Stimulated activated CD4-positive, alpha-beta T cell treated with anti-CD3 and anti-CD28 coated beads, Interleukin-1b, Interleukin-23, amount 100 ng/mL, for 1 hour (primary cell): ENCODE measurements around the gene CRYBB3.

Source experiments
- DNase-seq, 2 donors: peaks; one replicate each; pipeline ENCODE4 v3.0.0-alpha.2; 2020; ENCODE audit warnings: low read depth in 2 of 2

Gene CRYBB3

GRCh38 chr22:25199731-25200520, at the start of gene CRYBB3:
CRYBB3 (plus strand) TSS chr22:25199858; CDS start chr22:25201397, 1,539 bp downstream.
- no peak for DNase-seq

GRCh38 chr22:25153961-25154666, 45.5 kb upstream of the CRYBB3 start:
- DNase-seq: no peak

GRCh38 chr22:25154667-25154999, 45.0 kb upstream of the CRYBB3 start:
- DNase-seq: no peak

- no peak for DNase-seq
Measured at GRCh38 chr22:25156736-25157135, 42.9 kb upstream of the CRYBB3 start.

- DNase-seq: no peak
Measured at GRCh38 chr22:25159028-25159427, 40.6 kb upstream of the CRYBB3 start.

GRCh38 chr22:25160120-25160996, 39.3 kb upstream of the CRYBB3 start:
- no peak for DNase-seq

- DNase-seq: no peak
Measured at GRCh38 chr22:25161017-25161915, 38.4 kb upstream of the CRYBB3 start.

- no peak for DNase-seq
Measured at GRCh38 chr22:25161916-25162530, 37.6 kb upstream of the CRYBB3 start.

- no peak for DNase-seq
Measured at GRCh38 chr22:25162561-25162960, 37.1 kb upstream of the CRYBB3 start.

GRCh38 chr22:25165785-25166184, 33.9 kb upstream of the CRYBB3 start:
- no peak for DNase-seq

- DNase-seq: no peak
Measured at GRCh38 chr22:25166266-25167040, 33.2 kb upstream of the CRYBB3 start.

- DNase-seq: no peak
Measured at GRCh38 chr22:25167082-25167481, 32.6 kb upstream of the CRYBB3 start.

- no peak for DNase-seq
Measured at GRCh38 chr22:25167834-25168601, 31.6 kb upstream of the CRYBB3 start.

GRCh38 chr22:25169278-25170031, 30.2 kb upstream of the CRYBB3 start:
- no peak for DNase-seq

GRCh38 chr22:25170426-25170980, 29.2 kb upstream of the CRYBB3 start:
- DNase-seq: no peak

- no peak for DNase-seq
Measured at GRCh38 chr22:25172153-25172552, 27.5 kb upstream of the CRYBB3 start.

- no peak for DNase-seq
Measured at GRCh38 chr22:25174156-25174887, 25.3 kb upstream of the CRYBB3 start.
